ENCODE results near the gene TAOK1.

DNA sequence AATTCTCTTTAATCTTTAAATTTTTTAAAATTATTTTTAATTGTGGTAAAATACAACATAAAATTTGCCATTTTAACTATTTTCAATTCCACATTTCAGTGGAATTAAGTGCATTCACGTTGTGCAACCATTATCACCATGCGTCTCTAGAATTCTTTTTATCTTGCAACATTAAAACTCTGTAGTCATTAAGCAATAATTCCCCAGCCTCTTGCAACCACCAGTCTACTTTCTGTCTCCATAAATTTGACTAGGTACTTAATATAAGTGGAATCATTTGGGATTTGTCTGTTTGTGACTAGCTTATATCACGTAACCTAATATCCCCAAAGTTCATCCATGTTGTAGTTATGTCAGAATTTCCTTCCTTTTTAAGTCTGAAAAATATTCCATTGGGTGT, 79.1 kb downstream of the TAOK1 start:
- TF ChIP-seq FOXJ3 (CRISPR knock-in tag; IDR thresholded peaks at IDR 0.05; ENCODE audit: borderline replicate concordance) (no peak), NFYB (CRISPR knock-in tag; IDR thresholded peaks at IDR 0.05) (no peak), ETV5 (CRISPR knock-in tag; IDR thresholded peaks at IDR 0.05; ENCODE audit: borderline replicate concordance) (no peak), EP300 (IDR thresholded peaks at IDR 0.05; ENCODE audit: low read depth in 2 of 2, low read length in 2 of 2) (no peak), EP300 (CRISPR knock-in tag; IDR thresholded peaks at IDR 0.05; ENCODE audit: borderline replicate concordance) (no peak), ZNF3 (CRISPR knock-in tag; IDR thresholded peaks at IDR 0.05) (no peak), ZNF326 (CRISPR knock-in tag; IDR thresholded peaks at IDR 0.05; ENCODE audit: borderline replicate concordance) (no peak), MAZ (IDR thresholded peaks at IDR 0.05; ENCODE audit: borderline replicate concordance, low read depth, low read length) (no peak), MAZ (CRISPR knock-in tag; IDR thresholded peaks at IDR 0.05; ENCODE audit: low read depth) (no peak), REST (IDR thresholded peaks at IDR 0.05; ENCODE audit: borderline replicate concordance in 1 of 2, low read depth in 1 of 2, low read length in 2 of 2) (no peak), CTCF (CRISPR knock-in tag; IDR thresholded peaks at IDR 0.05) (no peak), CBFB (CRISPR knock-in tag; IDR thresholded peaks at IDR 0.05) (no peak)

Measured in HepG2 (cell line).